GM19035 (cell line): Measurements from ENCODE around the gene COG1.

Source experiments
- ATAC-seq: cut with Tn5 transposase; IDR thresholded peaks from one replicate; pipeline ENCODE4 v1.9.1; 2021; ENCODE audit not compliant: unreplicated experiment

The COG1 gene

GRCh38 chr17:73198930-73199260 lies 6.0 kb downstream of the COG1 start:
- no peak for ATAC-seq

DNA sequence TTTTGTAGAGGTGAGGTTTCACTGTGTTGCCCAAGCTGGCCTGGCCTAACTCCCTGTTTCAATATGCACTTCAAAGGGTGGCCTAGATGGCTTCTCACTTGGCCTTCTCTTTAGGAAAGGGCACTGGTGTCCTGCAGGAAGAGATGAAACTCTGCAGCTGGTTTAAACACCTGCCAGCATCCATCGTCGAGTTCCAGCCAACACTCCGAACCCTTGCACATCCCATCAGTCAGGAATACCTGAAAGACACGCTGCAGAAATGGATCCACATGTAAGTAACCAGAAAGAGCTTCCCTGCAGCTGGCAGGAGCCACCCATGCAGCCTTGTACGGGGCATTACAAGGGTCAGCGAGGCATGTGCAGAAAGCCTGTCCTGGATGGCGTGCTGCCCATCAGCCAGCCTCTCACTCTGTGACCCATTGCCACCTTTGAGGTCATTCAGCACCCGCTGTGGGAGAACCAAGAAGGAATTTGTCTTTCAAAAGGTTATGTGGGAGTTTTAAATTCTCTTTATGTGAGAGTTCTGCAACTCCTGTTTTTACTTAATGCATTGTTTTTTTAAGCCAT lies 7.0 kb downstream of the COG1 start:
- no peak for ATAC-seq

DNA sequence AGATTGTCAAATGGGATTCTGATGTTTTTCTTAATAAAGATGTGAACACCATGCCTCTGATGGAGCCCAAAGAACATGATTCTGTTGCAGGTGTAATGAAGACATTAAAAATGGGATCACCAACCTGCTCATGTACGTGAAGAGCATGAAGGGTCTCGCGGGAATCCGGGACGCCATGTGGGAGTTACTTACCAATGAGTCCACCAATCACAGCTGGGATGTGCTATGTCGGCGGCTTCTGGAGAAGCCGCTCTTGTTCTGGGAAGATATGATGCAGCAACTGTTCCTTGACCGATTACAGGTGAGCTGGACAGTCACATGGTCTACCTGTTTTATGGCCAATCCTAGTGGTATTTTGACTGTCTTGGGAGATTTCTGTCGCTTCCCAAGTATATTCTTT lies 7.6 kb downstream of the COG1 start:
- ATAC-seq = no peak

GRCh38 chr17:73201215-73202069 lies 8.6 kb downstream of the COG1 start:
- no peak for ATAC-seq

DNA sequence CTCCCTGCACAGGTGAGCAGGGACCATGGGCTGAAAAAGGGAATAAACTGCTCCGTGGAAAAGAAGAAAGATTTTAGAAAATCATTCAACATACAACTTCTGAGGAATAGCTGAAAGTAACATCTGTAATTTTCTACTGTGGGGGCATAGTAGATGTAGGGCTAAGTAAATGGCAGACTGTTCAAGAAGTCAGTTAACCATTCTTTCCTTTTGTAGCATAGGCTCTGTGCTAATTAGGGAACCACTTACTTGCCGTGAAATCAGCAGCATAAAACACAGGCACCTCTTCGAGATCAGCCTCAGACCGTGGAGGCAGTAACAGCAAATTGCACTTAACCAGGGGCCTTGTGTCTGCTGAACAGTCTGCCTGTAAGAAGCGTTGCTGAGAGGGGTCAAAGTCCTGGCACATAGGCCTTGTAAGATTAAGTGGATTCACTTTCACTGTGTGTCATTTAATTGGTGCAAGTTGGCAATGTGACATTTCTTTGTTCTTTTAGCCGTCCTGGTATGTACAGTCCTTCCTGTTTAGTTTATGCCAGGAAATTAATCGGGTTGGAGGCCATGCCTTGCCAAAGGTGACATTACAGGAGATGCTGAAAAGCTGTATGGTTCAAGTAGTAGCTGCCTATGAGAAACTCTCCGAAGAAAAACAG lies 10.4 kb downstream of the COG1 start:
- ATAC-seq = no peak

DNA sequence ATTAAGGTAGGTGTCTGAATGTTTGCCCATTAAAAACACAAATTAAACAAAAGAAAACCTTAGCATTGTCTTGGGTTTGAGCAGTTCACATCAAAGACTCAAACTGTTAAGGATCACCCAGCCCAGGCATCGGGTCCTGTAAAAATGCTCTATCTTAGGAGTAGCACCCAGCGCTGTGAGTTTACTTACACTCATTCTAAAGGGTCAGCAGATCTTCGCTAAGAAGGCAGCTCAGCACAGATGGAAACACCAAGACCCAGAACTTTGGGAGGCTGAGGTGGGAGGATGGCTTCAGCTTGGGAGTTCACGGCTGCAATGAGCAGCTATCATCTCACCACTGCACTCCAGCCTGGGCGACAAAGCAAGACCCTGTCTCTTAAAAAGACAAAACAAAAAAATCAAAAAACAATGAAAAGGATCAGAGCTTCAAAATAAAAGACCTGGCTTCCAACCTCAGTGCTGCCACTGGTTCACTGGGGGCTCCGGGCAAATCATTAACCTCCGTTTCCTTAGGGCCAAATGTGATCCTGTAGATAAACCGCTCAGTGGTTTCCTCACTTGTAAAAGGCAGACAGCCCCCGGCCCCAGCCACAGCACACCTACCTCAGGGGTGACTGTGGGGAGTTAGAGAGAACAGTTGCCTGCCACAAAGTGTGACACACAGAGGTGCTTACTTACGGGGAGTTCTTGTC lies 11.1 kb downstream of the COG1 start:
- ATAC-seq = no peak

DNA sequence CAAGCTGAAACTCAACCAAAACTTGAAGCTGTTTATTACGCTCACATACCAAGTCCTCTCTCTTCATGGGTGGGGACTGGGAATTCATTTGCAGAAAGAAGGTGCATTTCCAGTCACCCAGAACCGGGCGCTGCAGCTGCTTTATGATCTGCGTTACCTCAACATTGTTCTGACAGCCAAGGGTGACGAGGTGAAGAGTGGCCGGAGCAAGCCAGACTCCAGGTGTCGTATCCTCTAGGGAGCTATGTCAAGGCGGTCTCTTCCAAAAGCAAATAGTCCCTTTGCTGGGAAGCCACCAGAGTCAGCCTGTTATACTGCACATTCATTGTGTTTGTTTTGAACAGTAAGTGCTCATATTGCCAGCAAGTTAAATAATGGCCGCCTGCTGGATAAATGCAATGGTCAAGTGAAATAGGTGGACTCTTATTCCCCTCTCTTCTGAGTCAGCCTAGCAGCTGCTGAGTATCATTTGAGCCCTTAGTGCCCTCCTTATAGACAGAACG lies 12.7 kb downstream of the COG1 start:
- no peak for ATAC-seq

DNA sequence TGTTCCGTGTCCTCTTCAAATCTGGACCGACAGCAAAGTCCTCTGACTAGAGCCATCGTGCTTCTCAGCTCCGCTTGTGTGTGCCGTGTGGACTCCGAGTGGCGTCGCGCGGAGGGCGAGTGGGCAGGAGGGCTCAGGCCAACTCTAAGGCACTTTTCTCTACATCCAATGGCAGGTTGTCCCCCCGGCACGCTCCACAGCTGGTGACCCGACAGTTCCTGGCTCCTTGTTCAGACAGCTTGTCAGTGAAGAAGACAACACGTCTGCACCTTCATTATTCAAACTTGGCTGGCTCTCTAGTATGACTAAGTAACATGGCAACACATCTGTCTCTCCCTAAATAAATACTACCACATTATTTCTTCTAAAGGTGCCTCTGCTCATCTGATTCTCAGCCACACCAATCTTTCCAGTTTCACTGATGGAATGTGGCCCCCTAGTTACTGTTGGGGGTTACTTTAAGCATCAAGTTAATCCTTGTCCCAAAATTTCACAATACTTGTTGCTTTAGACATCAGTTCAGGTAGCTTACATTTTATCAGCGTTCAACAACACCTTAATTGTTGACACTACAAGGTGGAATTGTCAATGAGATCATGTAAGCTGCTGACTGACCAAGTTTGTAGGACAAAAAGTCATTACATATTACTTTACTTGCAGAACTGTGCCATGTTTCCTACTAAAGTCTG lies 15.4 kb downstream of the COG1 start:
- ATAC-seq = no peak

- no peak for ATAC-seq
Measured at GRCh38 chr17:73209436-73209835, 16.6 kb downstream of the COG1 start.

GRCh38 chr17:73210002-73210678 lies 17.3 kb downstream of the COG1 start:
- no peak for ATAC-seq

DNA sequence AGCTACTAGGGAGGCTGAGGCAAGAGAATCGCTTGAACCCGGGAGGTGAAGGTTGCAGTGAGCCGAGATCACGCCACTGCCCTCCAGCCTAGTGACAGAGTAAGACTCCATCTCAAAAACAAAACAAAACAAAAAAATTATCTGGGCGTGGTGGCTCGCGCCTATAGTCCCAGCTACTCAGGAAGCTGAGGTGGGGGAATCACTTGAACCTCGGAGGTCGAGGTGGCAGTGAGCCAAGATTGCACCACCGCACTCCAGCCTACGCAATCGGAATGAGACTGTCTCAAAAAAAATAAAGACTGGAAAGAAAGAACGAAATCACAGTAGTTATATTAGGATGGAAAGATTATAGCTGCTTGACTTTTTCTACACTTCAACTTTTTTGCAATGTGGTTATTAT lies 18.9 kb downstream of the COG1 start:
- ATAC-seq = no peak

DNA sequence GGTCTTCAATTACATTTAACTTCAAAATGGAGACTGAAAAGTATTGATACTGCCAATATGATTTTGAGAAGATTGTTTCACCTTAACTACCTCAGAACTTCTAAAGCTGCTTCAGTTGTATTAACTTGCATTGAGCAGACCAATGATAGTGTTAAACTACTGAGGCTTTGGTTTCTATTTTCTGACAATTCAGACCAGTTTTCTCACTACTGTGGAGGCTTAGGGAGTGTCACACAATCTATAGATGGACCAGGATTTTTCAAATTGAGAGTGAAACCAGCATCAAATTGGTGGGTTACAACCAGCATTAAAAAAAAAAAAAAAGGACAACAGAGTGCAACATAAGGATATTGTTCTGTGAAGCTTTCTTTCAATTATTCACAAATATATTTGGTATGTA lies 21.2 kb downstream of the COG1 start:
- no peak for ATAC-seq

- no peak for ATAC-seq
Measured at GRCh38 chr17:73214851-73215250, 22.0 kb downstream of the COG1 start.

DNA sequence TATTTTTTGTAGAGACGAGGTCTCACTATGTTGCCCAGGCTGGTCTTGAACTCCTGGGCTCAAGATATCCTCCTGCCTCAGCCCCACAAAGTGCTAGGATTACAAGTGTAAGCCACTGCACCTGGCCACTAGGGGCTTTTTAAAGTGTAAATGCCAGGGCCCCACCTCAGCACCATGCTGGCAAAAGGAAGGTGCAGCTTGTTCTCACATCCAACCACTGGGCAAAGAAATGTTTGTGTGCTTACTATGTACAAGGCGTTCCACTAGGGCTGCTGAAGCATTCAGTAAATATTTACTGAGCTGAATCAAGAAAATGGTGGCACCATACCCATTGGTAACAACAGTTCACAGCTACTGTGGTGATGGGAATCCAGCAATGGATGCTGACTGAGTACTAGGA lies 22.6 kb downstream of the COG1 start:
- ATAC-seq = no peak

DNA sequence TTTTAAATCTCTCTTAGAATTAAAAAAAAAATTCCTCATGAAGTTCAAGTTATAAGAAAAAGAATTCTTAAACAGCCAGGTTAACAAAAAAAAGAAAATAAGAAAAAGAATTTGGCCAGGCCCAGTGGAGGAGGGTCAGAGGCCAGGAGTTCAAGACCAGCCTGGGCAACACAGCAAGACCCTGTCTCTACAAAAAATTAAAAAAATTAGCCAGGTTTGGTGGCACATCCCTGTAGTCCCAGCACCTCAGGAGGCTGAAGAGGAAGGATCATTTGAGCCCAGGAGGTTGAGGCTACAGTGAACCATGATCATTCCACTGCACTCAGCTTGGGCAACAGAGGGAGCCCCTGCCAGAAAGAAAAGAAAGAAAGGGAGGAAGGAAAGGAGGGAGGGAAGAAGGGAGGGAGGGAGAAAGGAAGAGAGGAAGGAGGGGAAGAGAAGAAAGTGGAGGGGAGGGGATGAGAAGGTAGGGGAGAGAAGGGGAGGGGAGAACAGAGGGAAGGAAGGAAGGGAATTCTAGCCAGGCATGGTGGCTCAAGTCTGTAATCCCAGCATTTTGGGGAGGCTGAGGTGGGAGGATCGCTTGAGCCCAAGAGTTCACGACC lies 30.9 kb downstream of the COG1 start:
- no peak for ATAC-seq

- no peak for ATAC-seq
Measured at GRCh38 chr17:73224237-73224636, 31.4 kb downstream of the COG1 start.

DNA sequence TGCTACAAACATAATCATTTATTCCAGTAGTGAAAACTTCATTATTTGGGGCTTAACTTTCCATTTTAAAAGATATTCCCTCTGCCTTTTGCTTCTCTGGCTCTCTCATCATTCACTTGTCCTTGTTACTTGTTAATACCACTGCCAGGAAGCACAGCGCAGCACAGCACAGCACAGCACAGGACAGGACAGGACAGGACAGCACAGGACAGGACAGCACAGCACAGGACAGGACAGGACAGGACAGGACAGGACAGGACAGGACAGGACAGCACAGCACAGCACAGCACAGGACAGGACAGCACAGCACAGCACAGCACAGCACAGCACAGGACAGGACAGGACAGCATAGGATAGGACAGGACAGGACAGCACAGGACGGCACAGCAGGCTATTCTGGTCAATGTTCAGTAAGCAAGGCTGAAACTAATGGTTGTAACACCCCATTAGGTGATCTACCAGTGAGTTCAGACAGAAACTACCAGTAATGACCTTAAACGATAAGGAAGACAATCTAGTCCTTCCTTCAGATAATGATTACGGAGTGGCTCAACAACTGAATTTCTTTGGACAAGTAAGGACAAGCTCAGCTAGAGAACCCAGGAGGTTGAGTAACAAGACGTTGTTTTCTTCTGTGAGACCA lies 31.9 kb downstream of the COG1 start:
- no peak for ATAC-seq

DNA sequence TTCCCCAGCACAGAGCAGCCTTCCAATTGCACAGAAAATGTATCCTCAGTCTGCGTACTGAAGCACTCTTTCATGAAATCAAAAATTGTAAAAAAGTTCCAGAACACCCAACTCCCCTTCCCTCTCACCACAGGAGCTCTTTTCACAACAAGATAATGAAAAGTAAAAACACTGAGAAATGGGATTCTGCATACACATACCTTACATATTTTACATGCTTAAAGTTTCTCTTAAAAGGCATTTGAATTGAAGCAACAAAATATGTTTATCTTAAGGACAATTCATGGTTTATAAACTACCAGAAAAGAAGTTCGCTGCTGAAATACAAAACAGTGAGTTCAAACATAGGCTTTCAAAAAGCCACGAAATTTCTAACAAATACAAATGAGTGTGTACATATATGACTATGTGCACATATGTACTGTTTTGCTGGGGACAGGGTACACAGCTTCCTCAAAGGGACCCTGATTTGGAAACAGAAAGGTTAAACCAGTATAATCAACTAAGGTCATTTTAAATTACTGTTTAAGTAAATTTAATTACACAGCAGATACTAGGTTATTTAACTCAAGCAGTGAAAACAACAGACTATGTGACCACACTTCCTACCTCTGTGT lies 33.8 kb downstream of the COG1 start:
- ATAC-seq = no peak

GRCh38 chr17:73227379-73227778 lies 34.5 kb downstream of the COG1 start:
- no peak for ATAC-seq
